ENCODE measurements around the gene ZNF180. TPM values are rescaled to one million over a fixed set of nuclear protein-coding genes. Genes with fewer than 3 reads are reported as not detected.
"Not testable (repeated sequence)": the region's sequence is repeated elsewhere in the genome, so short reads cannot be mapped to it uniquely, and the experiment has no call there.

Gene ZNF180
- total and polyA plus RNA-seq, 10 donors, result 4.1 to 25.0 (median 10.6) TPM

DNA sequence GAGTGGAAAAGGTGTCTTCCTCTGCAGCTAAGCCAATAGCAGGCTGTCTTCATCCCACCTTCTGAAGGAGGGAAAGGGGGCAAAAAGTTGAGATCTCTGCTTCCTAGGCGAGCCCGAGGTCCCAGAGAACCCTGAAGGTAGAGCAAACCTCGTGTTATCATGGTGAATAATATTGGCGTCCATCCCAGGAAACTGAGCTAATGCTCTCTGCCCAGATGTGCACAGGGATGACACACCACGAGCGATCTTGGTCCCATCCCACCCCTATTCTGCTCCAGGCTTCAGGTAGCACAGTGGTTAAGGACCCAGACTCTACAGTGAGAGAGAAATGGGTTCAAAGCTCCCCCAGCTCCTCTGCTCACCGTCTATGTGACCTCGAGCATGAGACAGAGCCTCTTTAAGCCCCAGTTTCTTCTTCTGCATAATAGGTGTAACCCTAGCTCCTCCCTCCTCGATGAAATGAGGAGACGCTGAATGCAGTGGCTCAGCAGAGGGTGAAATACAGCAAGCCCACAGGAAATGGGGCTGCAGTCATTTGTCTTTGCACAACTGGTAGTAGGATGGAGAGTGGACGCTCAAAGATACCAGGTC lies 39.0 kb upstream of the ZNF180 start:
- no peak overlapping the region for H3K4me3 ChIP-seq
- peaks cover 0 to 6% (median 0%) of the 10 kb centered on the region in 7 donors for H3K27me3 ChIP-seq (replicated peaks in 1 of 7)
- no peaks in the 10 kb centered on the region for H3K4me1 ChIP-seq
- TF ChIP-seq, protein P1, sequence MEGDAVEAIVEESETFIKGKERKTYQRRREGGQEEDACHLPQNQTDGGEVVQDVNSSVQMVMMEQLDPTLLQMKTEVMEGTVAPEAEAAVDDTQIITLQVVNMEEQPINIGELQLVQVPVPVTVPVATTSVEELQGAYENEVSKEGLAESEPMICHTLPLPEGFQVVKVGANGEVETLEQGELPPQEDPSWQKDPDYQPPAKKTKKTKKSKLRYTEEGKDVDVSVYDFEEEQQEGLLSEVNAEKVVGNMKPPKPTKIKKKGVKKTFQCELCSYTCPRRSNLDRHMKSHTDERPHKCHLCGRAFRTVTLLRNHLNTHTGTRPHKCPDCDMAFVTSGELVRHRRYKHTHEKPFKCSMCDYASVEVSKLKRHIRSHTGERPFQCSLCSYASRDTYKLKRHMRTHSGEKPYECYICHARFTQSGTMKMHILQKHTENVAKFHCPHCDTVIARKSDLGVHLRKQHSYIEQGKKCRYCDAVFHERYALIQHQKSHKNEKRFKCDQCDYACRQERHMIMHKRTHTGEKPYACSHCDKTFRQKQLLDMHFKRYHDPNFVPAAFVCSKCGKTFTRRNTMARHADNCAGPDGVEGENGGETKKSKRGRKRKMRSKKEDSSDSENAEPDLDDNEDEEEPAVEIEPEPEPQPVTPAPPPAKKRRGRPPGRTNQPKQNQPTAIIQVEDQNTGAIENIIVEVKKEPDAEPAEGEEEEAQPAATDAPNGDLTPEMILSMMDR (IDR thresholded peaks at IDR 0.05 in 8 of 11, conservative IDR thresholded peaks at IDR 0.05 in 3 of 11), result no peak
- TF ChIP-seq POLR2A (IDR thresholded peaks at IDR 0.05), result no peak
- TF ChIP-seq POLR2AphosphoS5 (IDR thresholded peaks at IDR 0.05), result no peak
- H3K36me3 ChIP-seq, result no peaks in the 10 kb centered on the region
- no peak for DNase-seq
- H3K27ac ChIP-seq, result no peak overlapping the region
- WGBS, 5 donors, result 66 to 74% (median 71%) methylated on average over 11 of the region's 11 CpGs
- intact Hi-C loops (cut with DNase I; ENCODE audit: low total_unique reads), result no loop called here
- H3K9me3 ChIP-seq, result peaks cover 0 to 33% (median 7%) of the 10 kb centered on the region in 8 donors

DNA sequence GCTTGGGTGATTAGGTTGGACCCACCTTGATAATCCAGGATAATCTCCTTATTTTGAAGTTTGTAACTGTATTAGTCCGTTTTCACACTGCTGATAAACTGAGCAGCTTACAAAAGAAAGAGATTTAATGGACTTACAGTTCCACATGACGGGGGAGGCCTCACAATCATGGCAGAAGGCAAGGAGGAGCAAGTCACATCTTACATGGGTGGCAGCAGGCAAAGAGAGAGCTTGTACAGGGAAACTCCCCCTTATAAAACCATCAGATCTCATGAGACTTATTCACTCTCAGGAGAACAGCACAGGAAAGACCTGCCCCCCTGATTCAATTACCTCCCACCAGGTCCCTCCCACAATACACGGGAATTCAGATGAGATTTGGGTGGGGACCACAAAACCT lies 35.0 kb upstream of the ZNF180 start:
- H3K27ac ChIP-seq; intact Hi-C loops (cut with DNase I; ENCODE audit: low total_unique reads); DNase-seq; H3K36me3 ChIP-seq; H3K4me3 ChIP-seq; H3K4me1 ChIP-seq: not testable (repeated sequence)
- 43 to 60% (median 54%) methylated on average over 3 of the region's 3 CpGs for WGBS, 5 donors
- Histone ChIP-seq H3K9me3 (peaks cover 0 to 47% (median 7%) of the 10 kb centered on the region in 8 donors), H3K27me3 (replicated peaks in 1 of 7) (peaks cover 0 to 36% (median 0%) of the 10 kb centered on the region in 7 donors)

DNA sequence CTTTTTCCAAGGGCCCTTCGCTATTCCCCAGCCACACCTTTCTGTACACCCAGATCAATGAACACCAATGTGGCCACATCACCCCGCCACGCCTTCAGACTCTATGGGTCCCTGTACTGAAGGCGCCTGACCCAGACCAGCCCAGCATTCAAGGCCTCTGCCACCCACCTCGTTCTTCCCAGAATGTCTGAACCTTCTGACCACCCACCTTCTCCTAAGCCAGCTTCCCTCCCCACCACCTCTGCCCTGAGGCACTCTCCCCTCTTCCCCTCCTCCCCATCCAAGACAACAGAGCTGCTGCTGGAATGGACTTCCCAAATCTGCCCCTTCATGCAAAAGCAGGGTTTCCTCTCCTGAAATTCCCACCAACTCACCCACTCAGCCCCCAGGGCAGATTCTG lies 32.5 kb upstream of the ZNF180 start:
- intact Hi-C loops (cut with DNase I; ENCODE audit: low total_unique reads), result no loop called here
- DNase-seq, result no peak
- Histone ChIP-seq H3K27ac (no peak overlapping the region), H3K4me1 (no peaks in the 10 kb centered on the region), H3K4me3 (no peak overlapping the region), H3K9me3 (peaks cover 0 to 47% (median 7%) of the 10 kb centered on the region in 8 donors), H3K36me3 (no peaks in the 10 kb centered on the region), H3K27me3 (replicated peaks in 1 of 7) (peaks cover 0 to 40% (median 0%) of the 10 kb centered on the region in 7 donors)
- 81 to 86% (median 82%) methylated on average over 5 of the region's 5 CpGs for WGBS, 5 donors
- TF ChIP-seq POLR2AphosphoS5 (IDR thresholded peaks at IDR 0.05) (no peak), POLR2A (IDR thresholded peaks at IDR 0.05) (no peak)
- TF ChIP-seq, protein P1 (IDR thresholded peaks at IDR 0.05 in 8 of 11, conservative IDR thresholded peaks at IDR 0.05 in 3 of 11), result no peak

DNA sequence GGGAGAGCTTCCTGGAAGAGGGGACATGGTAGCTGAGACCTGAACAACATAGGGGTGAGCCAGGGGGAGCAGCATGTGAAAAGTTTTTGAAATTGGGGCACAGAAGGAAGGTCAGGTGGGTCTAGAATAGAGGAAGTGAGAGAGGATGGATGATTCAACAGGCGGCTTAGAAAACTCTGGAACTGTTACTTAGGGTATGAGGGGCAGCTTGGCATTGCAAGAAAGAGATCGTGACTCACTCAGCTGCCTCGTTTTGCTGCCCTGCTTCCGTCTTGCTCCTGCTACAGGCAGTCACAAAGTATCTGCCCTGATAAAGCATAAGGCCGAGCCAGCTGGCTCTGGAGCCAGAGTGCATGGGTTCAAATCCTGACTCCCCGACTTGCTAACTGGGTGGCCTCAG lies 30.5 kb upstream of the ZNF180 start:
- Histone ChIP-seq H3K27ac (no peak overlapping the region), H3K27me3 (replicated peaks in 1 of 7) (peaks cover 0 to 44% (median 0%) of the 10 kb centered on the region in 7 donors)
- WGBS, 5 donors, result 64 to 86% (median 71%) methylated on average over 5 to 6 of the region's 6 CpGs

More for the DNA sequence above, 30.5 kb upstream of the ZNF180 start:
- H3K4me1 ChIP-seq, result no peaks in the 10 kb centered on the region
- H3K4me3 ChIP-seq, result no peak overlapping the region
- H3K9me3 ChIP-seq, result peaks cover 0 to 29% (median 6%) of the 10 kb centered on the region in 8 donors
- intact Hi-C loops (cut with DNase I; ENCODE audit: low total_unique reads), result no loop called here
- H3K36me3 ChIP-seq, result no peaks in the 10 kb centered on the region
- DNase-seq, result no peak
- TF ChIP-seq, protein P1 (IDR thresholded peaks at IDR 0.05 in 8 of 11, conservative IDR thresholded peaks at IDR 0.05 in 3 of 11), result no peak
- no peak for TF ChIP-seq POLR2A (IDR thresholded peaks at IDR 0.05)
- TF ChIP-seq POLR2AphosphoS5 (IDR thresholded peaks at IDR 0.05), result no peak

Measured in spleen (tissue), 11 donors.